ENCODE results near the gene PAK1.

PAK1 gene

DNA sequence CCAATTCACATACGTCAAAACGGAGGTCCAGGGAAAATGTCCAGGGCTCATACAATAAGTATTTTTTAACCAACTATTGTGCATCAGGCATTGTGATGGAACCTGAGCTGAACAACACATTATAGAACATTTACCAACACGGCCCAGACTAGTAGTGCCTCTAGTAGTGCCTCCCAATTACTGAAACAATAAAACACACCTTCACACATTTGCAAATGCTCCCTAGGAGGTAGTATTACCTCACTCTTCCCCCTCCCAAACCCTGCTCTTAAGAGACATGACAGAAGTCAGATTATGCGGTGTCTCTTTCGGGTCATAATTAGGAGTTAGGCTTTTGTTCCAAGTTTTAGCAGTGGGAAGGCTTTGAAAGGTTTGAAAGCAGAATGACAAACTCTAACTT is 61.1 kb downstream of the PAK1 start:
- no peak for TF ChIP-seq TAF1 (IDR thresholded peaks at IDR 0.05; ENCODE audit: borderline replicate concordance, low read depth, low read length)
- no peak for TF ChIP-seq POLR2A (IDR thresholded peaks at IDR 0.05; ENCODE audit: low read depth, low read length)
- TF ChIP-seq POLR2AphosphoS5 (IDR thresholded peaks at IDR 0.05; ENCODE audit: low read depth, low read length) = no peak
- DNase-seq (ENCODE audit: insufficient read length) = no peak
- peak; percentile 69 for FAIRE-seq

- DNase-seq (ENCODE audit: insufficient read length) (peak; percentile 59), FAIRE-seq (peak; percentile 98)
- no peak for TF ChIP-seq TAF1 (IDR thresholded peaks at IDR 0.05; ENCODE audit: borderline replicate concordance, low read depth, low read length)
- TF ChIP-seq POLR2AphosphoS5 (IDR thresholded peaks at IDR 0.05; ENCODE audit: low read depth, low read length) = 0 out of 2 replicates have a peak, but pooled peaks have one; percentile 45
- peak; percentile 73; the same call in 1 of the 2 replicates for TF ChIP-seq POLR2A (IDR thresholded peaks at IDR 0.05; ENCODE audit: low read depth, low read length)
Observed at GRCh38 chr11:77411717-77412441, 62.0 kb downstream of the PAK1 start.

DNA sequence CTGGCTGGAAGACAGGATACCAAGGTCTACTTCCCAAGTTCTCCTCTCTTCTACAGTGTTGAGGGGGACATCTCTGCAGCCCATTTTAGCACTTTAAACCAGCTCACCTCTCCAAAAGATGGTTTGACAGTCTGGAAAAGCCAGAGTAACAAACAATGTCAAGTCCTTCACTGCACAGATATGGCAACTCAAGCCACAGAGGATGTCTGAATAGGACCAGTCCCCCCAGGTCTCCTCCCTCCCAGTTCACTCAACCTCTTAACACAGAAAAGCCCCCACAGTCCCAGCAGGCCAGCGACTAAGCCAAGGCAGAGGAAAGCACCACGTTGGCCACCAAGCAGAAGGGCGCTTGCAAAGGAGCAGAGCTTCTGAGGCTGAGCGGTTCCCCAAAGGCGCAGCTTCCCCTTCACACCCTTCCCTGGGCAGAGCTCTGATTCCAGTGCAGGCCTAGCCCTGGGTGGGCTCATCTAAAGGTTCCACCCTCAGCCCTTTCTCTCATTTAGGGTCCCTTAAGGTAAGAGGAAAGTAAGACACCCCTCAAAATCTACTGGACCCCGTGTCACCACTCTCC is 62.7 kb downstream of the PAK1 start:
- peak; percentile 11; the same call in 1 of the 2 replicates for TF ChIP-seq POLR2AphosphoS5 (IDR thresholded peaks at IDR 0.05; ENCODE audit: low read depth, low read length)
- no peak for TF ChIP-seq TAF1 (IDR thresholded peaks at IDR 0.05; ENCODE audit: borderline replicate concordance, low read depth, low read length)
- DNase-seq (ENCODE audit: insufficient read length) (peak; percentile 27), FAIRE-seq (peak; percentile 80)

DNA sequence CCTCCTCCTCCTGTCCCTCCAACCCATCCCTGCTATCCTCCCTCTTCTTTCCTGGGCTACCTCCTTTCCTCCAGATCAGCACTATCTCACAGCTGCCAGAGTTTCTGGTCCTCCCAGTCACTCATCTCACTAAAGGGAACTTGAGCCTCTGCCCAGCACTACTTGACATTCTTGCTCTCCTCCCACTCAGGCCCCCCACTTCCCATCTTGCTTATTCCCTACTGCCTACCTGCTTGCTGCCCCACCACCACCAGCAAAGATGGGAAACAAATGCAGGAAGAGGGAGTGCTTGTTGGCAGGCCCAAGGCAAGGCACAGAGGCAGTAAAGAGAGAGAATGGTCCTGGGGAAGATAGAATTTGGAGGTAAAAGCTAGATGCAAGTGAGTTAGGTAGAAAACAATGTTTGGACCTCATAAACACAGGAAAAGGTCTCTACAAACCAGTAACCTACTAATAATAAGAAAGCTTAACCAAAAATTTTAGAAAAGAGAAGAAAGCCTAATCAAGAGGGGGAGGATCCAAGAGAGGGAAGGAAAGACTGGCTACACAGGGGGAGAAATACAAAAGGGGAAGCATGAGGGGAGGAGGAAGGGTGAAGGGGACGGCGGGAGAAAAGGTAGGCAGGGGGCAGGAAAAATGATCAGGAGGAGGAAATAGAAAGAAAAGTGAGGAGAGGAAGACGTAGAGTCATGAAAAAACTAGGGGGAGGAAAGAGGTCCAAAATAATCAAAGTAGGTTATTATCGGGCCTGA is 63.6 kb downstream of the PAK1 start:
- TF ChIP-seq POLR2AphosphoS5 (IDR thresholded peaks at IDR 0.05; ENCODE audit: low read depth, low read length) = no peak
- no peak for TF ChIP-seq POLR2A (IDR thresholded peaks at IDR 0.05; ENCODE audit: low read depth, low read length)
- TF ChIP-seq TAF1 (IDR thresholded peaks at IDR 0.05; ENCODE audit: borderline replicate concordance, low read depth, low read length) = no peak
- FAIRE-seq (peak; percentile 50), DNase-seq (ENCODE audit: insufficient read length) (no peak)

GRCh38 chr11:77409046-77409445 is 64.8 kb downstream of the PAK1 start:
- TF ChIP-seq POLR2AphosphoS5 (IDR thresholded peaks at IDR 0.05; ENCODE audit: low read depth, low read length) = no peak
- TF ChIP-seq POLR2A (IDR thresholded peaks at IDR 0.05; ENCODE audit: low read depth, low read length) = no peak
- no peak for TF ChIP-seq TAF1 (IDR thresholded peaks at IDR 0.05; ENCODE audit: borderline replicate concordance, low read depth, low read length)
- DNase-seq (ENCODE audit: insufficient read length) (no peak), FAIRE-seq (no peak)

DNA sequence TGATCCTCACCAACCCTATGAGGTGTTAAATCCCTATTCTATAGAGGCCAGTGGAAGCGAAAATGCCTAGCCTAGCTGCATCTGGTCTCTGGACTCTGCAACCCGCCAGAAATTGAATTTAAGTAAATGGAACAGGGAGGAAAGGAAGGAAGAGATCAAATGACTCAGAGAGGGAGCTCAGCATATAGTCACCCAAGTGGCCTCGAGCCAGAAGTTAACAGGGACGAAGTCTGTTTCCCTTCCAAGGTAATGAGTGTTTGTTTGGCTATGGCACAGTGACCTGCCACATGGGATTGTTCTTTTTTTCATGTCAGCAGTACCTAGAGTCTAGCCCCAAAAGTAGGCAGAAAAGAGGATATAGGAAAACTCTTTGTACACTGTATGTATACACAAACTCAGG is 66.3 kb downstream of the PAK1 start:
- DNase-seq (ENCODE audit: insufficient read length) (no peak), FAIRE-seq (no peak)
- TF ChIP-seq POLR2AphosphoS5 (IDR thresholded peaks at IDR 0.05; ENCODE audit: low read depth, low read length) (no peak), POLR2A (IDR thresholded peaks at IDR 0.05; ENCODE audit: low read depth, low read length) (no peak)

- TF ChIP-seq POLR2AphosphoS5 (IDR thresholded peaks at IDR 0.05; ENCODE audit: low read depth, low read length) (no peak), POLR2A (IDR thresholded peaks at IDR 0.05; ENCODE audit: low read depth, low read length) (no peak), TAF1 (IDR thresholded peaks at IDR 0.05; ENCODE audit: borderline replicate concordance, low read depth, low read length) (no peak)
- FAIRE-seq = no peak
- no peak for DNase-seq (ENCODE audit: insufficient read length)
Observed at GRCh38 chr11:77406396-77406795, 67.5 kb downstream of the PAK1 start.

- FAIRE-seq (no peak), DNase-seq (ENCODE audit: insufficient read length) (no peak)
- no peak for TF ChIP-seq POLR2AphosphoS5 (IDR thresholded peaks at IDR 0.05; ENCODE audit: low read depth, low read length)
- TF ChIP-seq TAF1 (IDR thresholded peaks at IDR 0.05; ENCODE audit: borderline replicate concordance, low read depth, low read length) = no peak
- TF ChIP-seq POLR2A (IDR thresholded peaks at IDR 0.05; ENCODE audit: low read depth, low read length) = no peak
Observed at GRCh38 chr11:77403211-77403610, 70.7 kb downstream of the PAK1 start.

DNA sequence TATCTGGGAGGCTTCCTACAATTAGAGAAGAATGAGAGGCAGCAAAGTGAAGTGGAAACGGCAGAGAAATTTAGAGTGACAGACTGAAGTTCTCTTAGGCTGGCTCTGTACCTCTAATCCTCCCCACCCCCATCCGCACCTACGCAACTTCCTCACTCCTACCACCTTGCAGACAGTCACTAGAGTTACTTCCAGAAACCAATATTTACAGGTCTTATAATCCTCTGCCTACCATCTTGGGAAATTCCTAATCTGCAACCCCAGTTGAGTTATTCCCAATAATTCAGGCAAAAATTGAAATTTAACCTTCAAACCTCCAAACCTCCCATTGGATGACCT is 71.7 kb downstream of the PAK1 start:
- no peak for FAIRE-seq
- no peak for DNase-seq (ENCODE audit: insufficient read length)
- TF ChIP-seq POLR2A (IDR thresholded peaks at IDR 0.05; ENCODE audit: low read depth, low read length) = no peak
- no peak for TF ChIP-seq POLR2AphosphoS5 (IDR thresholded peaks at IDR 0.05; ENCODE audit: low read depth, low read length)
- TF ChIP-seq TAF1 (IDR thresholded peaks at IDR 0.05; ENCODE audit: borderline replicate concordance, low read depth, low read length) = no peak

DNA sequence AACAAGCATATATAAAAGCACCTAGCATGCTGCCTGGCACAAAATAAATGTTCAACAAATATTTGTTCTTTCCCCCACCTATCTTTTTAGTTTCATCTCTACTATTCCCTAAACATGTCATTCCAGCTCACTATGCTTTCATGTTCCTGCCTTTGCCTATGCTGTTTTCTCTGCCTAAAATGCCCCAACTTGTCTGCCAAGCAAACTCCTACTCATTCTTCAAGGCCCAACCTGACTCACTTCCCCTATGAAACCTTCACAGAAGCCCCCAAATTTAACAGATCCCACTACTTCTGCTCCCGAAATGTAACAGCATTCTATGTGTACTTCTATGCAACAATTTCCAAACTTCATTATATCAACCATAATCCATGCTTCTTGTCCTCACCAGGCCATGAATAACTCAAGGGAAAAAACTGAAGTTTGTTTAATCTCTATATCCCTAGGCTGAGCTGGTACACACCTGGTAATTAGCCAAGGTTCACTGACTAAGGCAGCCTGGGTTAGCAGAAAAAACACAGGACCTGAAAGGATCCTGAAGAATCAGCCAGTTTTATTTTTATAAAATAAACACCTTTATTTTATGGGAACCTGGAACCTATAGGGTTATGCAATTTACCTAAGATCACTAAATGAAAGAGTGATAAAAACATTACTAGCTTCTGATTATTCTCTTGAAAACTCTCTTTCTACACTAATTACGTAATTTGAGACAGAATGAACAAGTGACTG is 72.2 kb downstream of the PAK1 start:
- FAIRE-seq (no peak), DNase-seq (ENCODE audit: insufficient read length) (no peak)
- no peak for TF ChIP-seq TAF1 (IDR thresholded peaks at IDR 0.05; ENCODE audit: borderline replicate concordance, low read depth, low read length)
- TF ChIP-seq POLR2AphosphoS5 (IDR thresholded peaks at IDR 0.05; ENCODE audit: low read depth, low read length) = no peak
- TF ChIP-seq POLR2A (IDR thresholded peaks at IDR 0.05; ENCODE audit: low read depth, low read length) = no peak

DNA sequence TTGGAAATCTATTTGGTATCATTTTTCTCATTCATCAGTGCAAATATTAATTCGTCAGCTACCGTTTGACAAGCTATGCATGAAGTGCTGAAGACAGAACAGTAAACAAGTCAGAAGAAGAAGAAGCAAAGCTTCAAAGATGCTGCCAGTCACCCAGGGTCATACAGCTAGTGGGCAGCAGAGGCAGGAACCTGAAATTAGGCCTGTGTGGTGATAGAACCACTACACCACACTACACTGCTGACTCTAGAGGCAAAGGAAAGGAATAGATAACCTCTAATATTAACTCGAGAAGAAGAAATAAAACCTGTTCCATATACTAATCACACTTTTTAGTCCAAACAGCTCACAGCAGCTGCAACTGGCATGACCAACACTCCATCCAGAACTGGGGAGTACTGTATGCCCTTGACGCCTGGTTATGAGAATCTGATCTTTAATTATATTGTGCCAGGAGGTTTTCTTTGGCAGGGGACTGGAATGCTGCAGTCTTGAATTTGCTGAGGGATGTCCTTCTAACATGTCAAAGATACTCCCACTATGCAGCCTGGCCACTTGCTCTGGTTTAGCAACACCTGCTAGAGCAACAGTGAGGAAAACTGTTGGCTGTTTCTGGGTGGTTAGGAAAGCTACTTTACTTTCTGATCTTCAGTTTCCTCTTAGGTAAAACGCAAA is 73.0 kb downstream of the PAK1 start:
- DNase-seq (ENCODE audit: insufficient read length) = no peak
- peak; percentile 27 for FAIRE-seq
- TF ChIP-seq TAF1 (IDR thresholded peaks at IDR 0.05; ENCODE audit: borderline replicate concordance, low read depth, low read length) = no peak
- no peak for TF ChIP-seq POLR2AphosphoS5 (IDR thresholded peaks at IDR 0.05; ENCODE audit: low read depth, low read length)
- TF ChIP-seq POLR2A (IDR thresholded peaks at IDR 0.05; ENCODE audit: low read depth, low read length) = no peak

All from GM12892 (cell line).